ENCODE data around the gene ITGAX.

DNA sequence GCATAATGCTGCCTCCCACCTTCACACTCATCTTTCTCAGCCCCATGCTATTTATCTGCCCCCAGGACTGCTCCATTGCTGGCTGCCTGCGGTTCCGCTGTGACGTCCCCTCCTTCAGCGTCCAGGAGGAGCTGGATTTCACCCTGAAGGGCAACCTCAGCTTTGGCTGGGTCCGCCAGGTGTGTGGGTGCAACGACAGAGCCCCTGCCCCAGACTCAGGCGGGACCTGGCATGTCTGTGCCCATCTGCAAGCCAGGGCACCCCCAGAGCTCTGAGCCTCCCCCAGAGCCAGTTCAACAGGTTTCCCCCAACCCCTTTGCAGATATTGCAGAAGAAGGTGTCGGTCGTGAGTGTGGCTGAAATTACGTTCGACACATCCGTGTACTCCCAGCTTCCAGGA, 25.2 kb downstream of the ITGAX start:
- no peak for TF ChIP-seq POLR2AphosphoS5 (IDR thresholded peaks at IDR 0.05)
- TF ChIP-seq, protein P1, sequence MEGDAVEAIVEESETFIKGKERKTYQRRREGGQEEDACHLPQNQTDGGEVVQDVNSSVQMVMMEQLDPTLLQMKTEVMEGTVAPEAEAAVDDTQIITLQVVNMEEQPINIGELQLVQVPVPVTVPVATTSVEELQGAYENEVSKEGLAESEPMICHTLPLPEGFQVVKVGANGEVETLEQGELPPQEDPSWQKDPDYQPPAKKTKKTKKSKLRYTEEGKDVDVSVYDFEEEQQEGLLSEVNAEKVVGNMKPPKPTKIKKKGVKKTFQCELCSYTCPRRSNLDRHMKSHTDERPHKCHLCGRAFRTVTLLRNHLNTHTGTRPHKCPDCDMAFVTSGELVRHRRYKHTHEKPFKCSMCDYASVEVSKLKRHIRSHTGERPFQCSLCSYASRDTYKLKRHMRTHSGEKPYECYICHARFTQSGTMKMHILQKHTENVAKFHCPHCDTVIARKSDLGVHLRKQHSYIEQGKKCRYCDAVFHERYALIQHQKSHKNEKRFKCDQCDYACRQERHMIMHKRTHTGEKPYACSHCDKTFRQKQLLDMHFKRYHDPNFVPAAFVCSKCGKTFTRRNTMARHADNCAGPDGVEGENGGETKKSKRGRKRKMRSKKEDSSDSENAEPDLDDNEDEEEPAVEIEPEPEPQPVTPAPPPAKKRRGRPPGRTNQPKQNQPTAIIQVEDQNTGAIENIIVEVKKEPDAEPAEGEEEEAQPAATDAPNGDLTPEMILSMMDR (IDR thresholded peaks at IDR 0.05 in 8 of 11, conservative IDR thresholded peaks at IDR 0.05 in 3 of 11) = no peak
